ENCODE data around the gene LLGL2. TPM values are rescaled to one million over a fixed set of nuclear protein-coding genes. Genes with fewer than 3 reads are reported as not detected.
A peak's percentile ranks its signal among the peaks of the same experiment; 100 is the strongest.

The LLGL2 gene
- total RNA-seq, 2 experiments from 2014 or later: 12.6 to 21.6 TPM

- H3K4me3 ChIP-seq (ENCODE audit: low read depth, low read length, poor library complexity, severe bottlenecking): no peak overlapping the region
- ChIA-PET POLR2A (interaction anchor here (1.0 to 1.5 kb wide), 3 partner anchors 10 to 31 kb away, joined by 3 read pairs; partner anchors contain the start of gene TMEM94), CTCF (ENCODE audit: unreplicated experiment) (interaction anchor here (0.6 kb wide), 1 partner anchor 9 kb away, joined by 3 read pairs; no protein-coding TSS in a partner anchor)
- no peaks in the 10 kb centered on the region for H4K20me1 ChIP-seq (ENCODE audit: insufficient read depth, low read length)
- peak overlapping the region; percentile 58 for H3K27ac ChIP-seq (ENCODE audit: low read depth, low read length, poor library complexity, severe bottlenecking)
- H3K79me2 ChIP-seq (ENCODE audit: insufficient read depth, low read depth, low read length): no peaks in the 10 kb centered on the region
- TF ChIP-seq EZH2phosphoT487 (IDR thresholded peaks at IDR 0.05; ENCODE audit: borderline replicate concordance, low read depth, low read length) (no peak), CTCF (conservative IDR thresholded peaks at IDR 0.05; ENCODE audit: low read length) (no peak)
- no peaks in the 10 kb centered on the region for H3K9me3 ChIP-seq (ENCODE audit: low read length)
- H3K9me2 ChIP-seq (ENCODE audit: insufficient read depth, low read length): no peaks in the 10 kb centered on the region
- peaks cover 16% of the 10 kb centered on the region for H3K4me1 ChIP-seq (ENCODE audit: insufficient read depth, low read length, poor library complexity, severe bottlenecking)
- intact Hi-C loops (cut with micrococcal nuclease; ENCODE audit: unreplicated experiment): no loop called here
- H3K36me3 ChIP-seq (ENCODE audit: insufficient read depth, low read length): no peaks in the 10 kb centered on the region
- DNase-seq (ENCODE audit: low spot score): no peak
- peak overlapping the region; percentile 63 for H3K4me2 ChIP-seq (ENCODE audit: low read length)
- no TSS peak for BruUV-seq (replicated peaks)
- H2AFZ ChIP-seq (ENCODE audit: low read length): no peak overlapping the region; the same call in 1 of the 2 replicates
Observed at GRCh38 chr17:75486951-75487350, 38.5 kb upstream of the LLGL2 start.

DNA sequence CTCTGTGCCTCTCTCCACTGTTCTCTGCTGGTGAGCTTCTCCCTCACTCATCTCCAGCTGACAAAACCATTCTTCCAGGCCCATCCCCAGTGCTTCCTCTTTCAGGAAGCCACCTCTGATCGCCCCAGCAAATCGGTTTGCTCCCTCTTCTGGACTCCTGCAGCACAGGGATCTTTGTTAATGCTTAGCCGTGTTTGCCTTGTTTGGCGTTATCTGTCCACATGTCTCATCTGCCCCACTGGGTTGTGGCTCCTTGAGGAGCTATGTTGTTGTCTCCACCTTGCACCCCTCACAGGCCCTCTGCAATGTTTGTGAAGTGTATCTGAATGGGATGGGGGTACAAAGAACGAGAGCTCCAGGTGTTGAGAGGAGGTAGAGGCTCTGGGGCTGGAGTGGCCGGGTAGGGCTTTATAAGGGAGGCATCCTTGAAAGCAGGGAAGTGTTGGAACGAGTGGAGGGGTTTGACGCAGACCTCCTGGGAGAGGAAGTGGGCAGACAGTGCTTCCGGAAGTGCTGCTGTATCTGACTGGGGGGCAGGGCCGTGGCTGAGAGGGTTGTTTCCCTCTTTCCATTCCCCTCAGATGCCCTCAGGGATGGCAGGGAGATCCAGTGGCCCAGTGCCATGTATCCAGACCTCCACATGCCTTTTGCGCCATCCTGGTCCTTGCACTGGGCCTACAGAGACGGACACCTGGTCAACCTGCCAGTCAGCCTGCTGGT lies 38.0 kb upstream of the LLGL2 start:
- POLR2A ChIA-PET: interaction anchor here (0.5 to 1.5 kb wide), 10 partner anchors 10 to 302 kb away, joined by 3 to 5 read pairs (median 3); partner anchors contain the start of gene TMEM94

More for the DNA sequence above, 38.0 kb upstream of the LLGL2 start:
- DNase-seq (ENCODE audit: low spot score): peak; percentile 73
- Histone ChIP-seq H2AFZ (ENCODE audit: low read length) (peak overlapping the region; percentile 63), H3K9me2 (ENCODE audit: insufficient read depth, low read length) (no peaks in the 10 kb centered on the region), H3K9me3 (ENCODE audit: low read length) (no peaks in the 10 kb centered on the region), H3K4me2 (ENCODE audit: low read length) (peak overlapping the region; percentile 63), H3K4me3 (ENCODE audit: low read depth, low read length, poor library complexity, severe bottlenecking) (peak overlapping the region; percentile 33), H3K4me1 (ENCODE audit: insufficient read depth, low read length, poor library complexity, severe bottlenecking) (peaks cover 16% of the 10 kb centered on the region), H3K79me2 (ENCODE audit: insufficient read depth, low read depth, low read length) (no peaks in the 10 kb centered on the region), H4K20me1 (ENCODE audit: insufficient read depth, low read length) (no peaks in the 10 kb centered on the region), H3K36me3 (ENCODE audit: insufficient read depth, low read length) (no peaks in the 10 kb centered on the region), H3K27ac (ENCODE audit: low read depth, low read length, poor library complexity, severe bottlenecking) (peak overlapping the region; percentile 58)
- CTCF ChIA-PET (ENCODE audit: unreplicated experiment): interaction anchor here (0.6 to 0.7 kb wide), 2 partner anchors 8 to 33 kb away, joined by 3 read pairs; no protein-coding TSS in a partner anchor
- intact Hi-C loops (cut with micrococcal nuclease; ENCODE audit: unreplicated experiment): no loop called here
- no TSS peak for BruUV-seq (replicated peaks)
- TF ChIP-seq CTCF (conservative IDR thresholded peaks at IDR 0.05; ENCODE audit: low read length) (peak; percentile 55; the same call in 1 of the 2 replicates), EZH2phosphoT487 (IDR thresholded peaks at IDR 0.05; ENCODE audit: borderline replicate concordance, low read depth, low read length) (no peak)
